H1 (cell line): ENCODE data around the gene ATG2B. TPM values are rescaled to one million over a fixed set of nuclear protein-coding genes. Genes with fewer than 3 reads are reported as not detected.

ENCODE experiments used
- CTCF ChIA-PET: fragments of 300-600 bp; sonication (Branson Sonifier 250); formaldehyde crosslinking; loops from one replicate; lab custom pipeline; 2021; ENCODE audit not compliant: partially characterized antibody; lab: Charles Lee
- POLR2A ChIA-PET: fragments of 300-600 bp; sonication (Branson Sonifier 250); formaldehyde crosslinking; loops from one replicate; lab custom pipeline; 2021; ENCODE audit warnings: inconsistent platforms; ENCODE audit not compliant: partially characterized antibody; lab: Charles Lee
- DNase-seq, 2 experiments: peaks; one replicate each; pipeline versions ENCODE4 v3.0.0 to v3.0.0-alpha.2; 2010 to 2022; ENCODE audit warnings: low spot score in 2 of 2, low read depth in 1 of 2, mixed read lengths in 1 of 2
- FAIRE-seq: peaks from 2 replicates; lab custom pipeline; 2011; peaks lifted over from hg19 to GRCh38; lab: Jason Lieb, UNC
- H2AFZ ChIP-seq: 2 replicates; pipeline ENCODE4 v1.8.1; 2012; ENCODE audit warnings: low read length, inconsistent platforms
- H2AK5ac ChIP-seq: 2 replicates; pipeline ENCODE4 v1.6.1; 2013; ENCODE audit warnings: low read depth, low read length
- H2BK120ac ChIP-seq: replicated peaks from 2 replicates; pipeline ENCODE3; 2013; ENCODE audit warnings: low read depth, low read length, inconsistent platforms
- H2BK12ac ChIP-seq: 2 replicates; pipeline ENCODE4 v1.6.1; 2013; ENCODE audit warnings: low read depth, low read length
- H2BK15ac ChIP-seq: 2 replicates; pipeline ENCODE4 v1.6.1; 2013; ENCODE audit warnings: low read length
- H2BK20ac ChIP-seq: 2 replicates; pipeline ENCODE4 v1.6.1; 2013; ENCODE audit warnings: low read length
- H2BK5ac ChIP-seq: 2 replicates; pipeline ENCODE4 v1.6.1; 2013; ENCODE audit warnings: low read depth, low read length
- H3K14ac ChIP-seq: 2 replicates; pipeline ENCODE4 v1.6.1; 2013; ENCODE audit warnings: inconsistent platforms; ENCODE audit not compliant: insufficient read length
- H3K18ac ChIP-seq: 2 replicates; pipeline ENCODE4 v1.6.1; 2013; ENCODE audit warnings: low read length; ENCODE audit errors: extremely low read depth
- H3K23ac ChIP-seq: 2 replicates; pipeline ENCODE4 v1.6.1; 2013; ENCODE audit warnings: inconsistent platforms; ENCODE audit not compliant: insufficient read length
- H3K23me2 ChIP-seq: 2 replicates; pipeline ENCODE4 v1.6.1; 2013; ENCODE audit warnings: low read depth, low read length
- H3K27ac ChIP-seq: 2 replicates; pipeline ENCODE4 v1.6.1; 2011; ENCODE audit warnings: low read depth, low read length, inconsistent platforms
- H3K27me3 ChIP-seq, 4 experiments: replicated peaks in 1 of 4; 1 replicate in 1 of 4; 2 replicates in 3 of 4; pipeline versions ENCODE4 v1.6.1 to v1.8.1; 2011 to 2013; ENCODE audit warnings: low read length in 3 of 4, mild to moderate bottlenecking in 3 of 4, inconsistent platforms in 2 of 4, mixed read lengths in 2 of 4, moderate library complexity in 1 of 4; ENCODE audit not compliant: control insufficient read depth in 3 of 4, insufficient read depth in 3 of 4; ENCODE audit errors: extremely low read depth in 1 of 4
- H3K36me3 ChIP-seq, 4 experiments: 2 replicates each; pipeline versions ENCODE4 v1.6.1 to v1.8.1; 2011 to 2013; ENCODE audit warnings: mild to moderate bottlenecking in 4 of 4, low read length in 3 of 4, moderate library complexity in 2 of 4, control low read depth in 1 of 4, inconsistent platforms in 1 of 4; ENCODE audit not compliant: insufficient read depth in 4 of 4, control insufficient read depth in 2 of 4
- H3K4ac ChIP-seq: replicated peaks from 2 replicates; pipeline ENCODE3; 2013; ENCODE audit warnings: low read length, low read depth, mixed read lengths, inconsistent platforms; ENCODE audit not compliant: insufficient read length
- H3K4me1 ChIP-seq, 4 experiments: replicated peaks in 1 of 4; 1 replicate in 1 of 4; 2 replicates in 3 of 4; pipeline versions ENCODE4 v1.6.1 to v1.8.1; 2011 to 2013; ENCODE audit warnings: low read length in 3 of 4, inconsistent platforms in 2 of 4, mixed read lengths in 1 of 4; ENCODE audit not compliant: insufficient read depth in 4 of 4, control insufficient read depth in 3 of 4
- H3K4me2 ChIP-seq, 2 experiments: 2 replicates each; pipeline versions ENCODE4 v1.6.1 to v1.8.1; 2011 to 2013; ENCODE audit warnings: low read depth in 2 of 2, low read length in 2 of 2, control low read depth in 1 of 2, inconsistent platforms in 1 of 2, mild to moderate bottlenecking in 1 of 2; ENCODE audit not compliant: insufficient read depth in 1 of 2
- H3K4me3 ChIP-seq, 4 experiments: fragments of 200-600, 300-600 bp in 1 of 4; sonication (generic), shearing (Covaris generic), sonication (Bioruptor Twin) in 1 of 4; 2 replicates each; pipeline versions ENCODE4 v1.5.1 to v1.8.1; 2011 to 2016; ENCODE audit warnings: low read length in 4 of 4, low read depth in 3 of 4, control low read depth in 2 of 4, inconsistent platforms in 2 of 4, mild to moderate bottlenecking in 2 of 4, mixed read lengths in 1 of 4, moderate library complexity in 1 of 4; ENCODE audit not compliant: insufficient read depth in 2 of 4; ENCODE audit errors: extremely low read depth in 1 of 4
- H3K56ac ChIP-seq: replicated peaks from 2 replicates; pipeline ENCODE3; 2013; ENCODE audit warnings: low read depth, mild to moderate bottlenecking, mixed read lengths, low read length, inconsistent platforms; ENCODE audit not compliant: insufficient read length
- H3K79me1 ChIP-seq: 2 replicates; pipeline ENCODE4 v1.6.1; 2013; ENCODE audit warnings: low read depth, low read length, control low read depth
- H3K79me2 ChIP-seq, 2 experiments: 2 replicates each; pipeline versions ENCODE4 v1.6.1 to v1.8.1; 2012 to 2013; ENCODE audit warnings: low read length in 2 of 2, mild to moderate bottlenecking in 2 of 2, inconsistent platforms in 1 of 2; ENCODE audit not compliant: insufficient read depth in 2 of 2, control insufficient read depth in 1 of 2
- H3K9ac ChIP-seq, 4 experiments: replicated peaks in 1 of 4; 1 replicate in 1 of 4; 2 replicates in 3 of 4; pipeline versions ENCODE4 v1.6.1 to v1.8.1; 2011 to 2013; ENCODE audit warnings: low read depth in 3 of 4, low read length in 3 of 4, control low read depth in 2 of 4, mild to moderate bottlenecking in 2 of 4, moderate library complexity in 2 of 4, inconsistent platforms in 1 of 4; ENCODE audit errors: extremely low read depth in 1 of 4
- H3K9me3 ChIP-seq, 2 experiments: 2 replicates each; pipeline versions ENCODE4 v1.6.1 to v1.8.1; 2012 to 2013; ENCODE audit warnings: mild to moderate bottlenecking in 2 of 2, moderate library complexity in 2 of 2, control low read depth in 1 of 2, inconsistent platforms in 1 of 2, low read depth in 1 of 2, low read length in 1 of 2, mixed read lengths in 1 of 2; ENCODE audit not compliant: insufficient read depth in 2 of 2
- H4K20me1 ChIP-seq, 2 experiments: replicated peaks in 1 of 2; 2 replicates each; pipeline versions ENCODE3 to v1.8.1; 2011 to 2013; ENCODE audit warnings: inconsistent platforms in 2 of 2, low read length in 2 of 2, mild to moderate bottlenecking in 1 of 2; ENCODE audit not compliant: insufficient read depth in 2 of 2, control insufficient read depth in 1 of 2
- H4K5ac ChIP-seq: 2 replicates; pipeline ENCODE4 v1.6.1; 2013; ENCODE audit warnings: low read length, low read depth, mixed read lengths, inconsistent platforms; ENCODE audit not compliant: insufficient read length
- H4K8ac ChIP-seq: 2 replicates; pipeline ENCODE4 v1.8.0; 2013; ENCODE audit warnings: mild to moderate bottlenecking, moderate library complexity, low read length, inconsistent platforms; ENCODE audit not compliant: insufficient read depth; ENCODE audit errors: extremely low read depth
- H4K91ac ChIP-seq: replicated peaks from 2 replicates; pipeline ENCODE3; 2013; ENCODE audit warnings: low read length, mixed read lengths, inconsistent platforms; ENCODE audit not compliant: insufficient read length
- BRCA1 ChIP-seq: IDR thresholded peaks from 2 replicates; pipeline ENCODE4 v1.6.1; 2012; ENCODE audit warnings: low read depth, low read length, improper control_type of control experiment
- CBX5 ChIP-seq: fragments of 300-800, 300-1000 bp; sonication (generic); IDR thresholded peaks from 2 replicates; pipeline ENCODE4 v1.7.1; 2016; ENCODE audit warnings: antibody characterized with exemption, low read length, low read depth
- JUND ChIP-seq: IDR thresholded peaks from 2 replicates; pipeline ENCODE4 v1.6.1; 2011; ENCODE audit warnings: mild to moderate bottlenecking, improper control_type of control experiment, low read length
- KDM5A ChIP-seq: fragments of 200-600 bp; IDR thresholded peaks from 2 replicates; pipeline ENCODE4 v1.7.1; 2012; ENCODE audit warnings: mild to moderate bottlenecking, low read length, inconsistent platforms, mixed read lengths
- PHF8 ChIP-seq: fragments of 200-600 bp; sonication (generic); conservative IDR thresholded peaks from 2 replicates; pipeline ENCODE4 v1.7.1; 2012; ENCODE audit warnings: low read depth, mild to moderate bottlenecking, inconsistent platforms, low read length, moderate library complexity
- SP1 ChIP-seq: IDR thresholded peaks from 2 replicates; pipeline ENCODE4 v1.6.1; 2011; ENCODE audit warnings: low read depth, low read length
- WGBS, 2 experiments: shearing (Covaris generic) in 1 of 2; methylation state at CpG; one replicate each; pipeline versions ENCODE4 v1.1.6 to v1.1.7; 2013 to 2015; ENCODE audit warnings: low lambda C conversion rate in 2 of 2, mixed read lengths in 2 of 2, inconsistent platforms in 1 of 2, low coverage in 1 of 2, missing lambda C conversion rate in 1 of 2; ENCODE audit not compliant: insufficient replicate concordance in 2 of 2, insufficient coverage in 1 of 2, insufficient read length in 1 of 2; ENCODE audit errors: extremely low coverage in 1 of 2, missing lambda C conversion rate in 1 of 2; 5-methylcytosine and 5-hydroxymethylcytosine counted together
- polyA plus RNA-seq, 7 experiments: library from polyadenylated mRNA; depleted of rRNA in 3 of 7; stranded (reverse) in 5 of 7; unstranded in 2 of 7; fragments of >200 nt in 5 of 7; fragments of 200-250 nt in 2 of 7; gene quantifications; 1 replicate in 5 of 7; 2 replicates in 1 of 7; 4 replicates in 1 of 7; pipeline versions ENCODE4 v1.2.1 to v1.2.3, GENCODE V29; 2011 to 2013; ENCODE audit warnings: missing spikeins in 2 of 7, mixed read lengths in 2 of 7
- total RNA-seq: library from RNA; stranded (reverse); fragmentation: NEBNext Ultra II Directional; extraction: Animal tissue kit (Norgen Biotek cat#: 25700); gene quantifications from 2 replicates; pipeline ENCODE4 v1.2.1, GENCODE V29; 2021
- TF ChIP-seq, protein P1 (sequence below): IDR thresholded peaks from 2 replicates; pipeline ENCODE4 v1.6.1; 2012; ENCODE audit warnings: inconsistent platforms

ATG2B gene
- total and polyA plus RNA-seq, 2 of the 8 experiments (the other 6 are each of a cell fraction or from before 2014, with no cell fraction given), result 4.6 to 14.4 TPM

DNA sequence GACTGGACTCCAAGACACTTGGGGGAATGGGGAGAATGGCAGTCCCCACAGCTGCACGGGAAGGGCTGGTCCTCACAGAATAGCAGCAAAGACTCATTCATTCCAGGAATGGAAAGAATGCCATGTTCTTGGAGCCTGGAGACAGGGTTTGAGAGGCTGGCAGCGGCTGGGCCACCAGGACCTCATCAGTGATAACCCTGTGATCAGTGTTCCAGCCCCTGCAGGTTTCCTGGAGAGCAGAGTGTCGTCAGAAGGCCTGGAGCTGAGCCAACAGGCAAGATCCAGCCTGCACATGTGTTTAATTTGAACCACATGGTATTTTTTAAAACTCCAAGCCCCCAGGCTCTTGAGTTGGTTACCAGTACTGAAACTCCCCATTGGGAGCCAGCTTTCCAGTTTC lies 95.8 kb downstream of the ATG2B start:
- no peak for DNase-seq
- no peak overlapping the region for H4K5ac ChIP-seq
- no peak overlapping the region for H2BK5ac ChIP-seq
- no peak overlapping the region for H2AK5ac ChIP-seq
- no peak overlapping the region for H3K23ac ChIP-seq
- H3K4me1 ChIP-seq, result no peaks in the 10 kb centered on the region
- H3K56ac ChIP-seq, result no peak overlapping the region
- no peak overlapping the region for H3K9ac ChIP-seq
- no peak overlapping the region for H2AFZ ChIP-seq
- H3K36me3 ChIP-seq, result no peaks in the 10 kb centered on the region
- H3K27ac ChIP-seq, result no peak overlapping the region
- H3K4me2 ChIP-seq, result no peak overlapping the region
- 0 out of 4 replicates have a peak, but pooled peaks cover 0 to 4% of the 10 kb centered on the region in 2 experiments for H3K9me3 ChIP-seq
- TF ChIP-seq CBX5 (no peak), BRCA1 (no peak), JUND (no peak), SP1 (no peak), PHF8 (no peak), KDM5A (no peak)
- TF ChIP-seq, protein P1, sequence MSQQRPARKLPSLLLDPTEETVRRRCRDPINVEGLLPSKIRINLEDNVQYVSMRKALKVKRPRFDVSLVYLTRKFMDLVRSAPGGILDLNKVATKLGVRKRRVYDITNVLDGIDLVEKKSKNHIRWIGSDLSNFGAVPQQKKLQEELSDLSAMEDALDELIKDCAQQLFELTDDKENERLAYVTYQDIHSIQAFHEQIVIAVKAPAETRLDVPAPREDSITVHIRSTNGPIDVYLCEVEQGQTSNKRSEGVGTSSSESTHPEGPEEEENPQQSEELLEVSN, result no peak
- H2BK20ac ChIP-seq, result no peak overlapping the region
- no peak for FAIRE-seq
- no peak overlapping the region for H3K4ac ChIP-seq
- ChIA-PET CTCF (interaction anchor here (1.2 kb wide), 1 partner anchor 166 kb away, joined by 3 read pairs; no protein-coding TSS in a partner anchor), POLR2A (no interaction called here)
- 78% methylated on average over 3 of the region's 3 CpGs; no CpG with 5 or more reads in 1 of the 2 experiments for WGBS, 2 experiments
- no peak overlapping the region for H4K91ac ChIP-seq
- H2BK15ac ChIP-seq, result no peak overlapping the region
- H3K23me2 ChIP-seq, result no peaks in the 10 kb centered on the region
- no peaks in the 10 kb centered on the region for H3K27me3 ChIP-seq
- H4K20me1 ChIP-seq, result no peaks in the 10 kb centered on the region
- no peak overlapping the region for H2BK12ac ChIP-seq
- no peak overlapping the region for H4K8ac ChIP-seq
- H3K79me1 ChIP-seq, result no peaks in the 10 kb centered on the region
- H3K4me3 ChIP-seq, result no peak overlapping the region
- H3K79me2 ChIP-seq, result no peaks in the 10 kb centered on the region
- H3K18ac ChIP-seq, result no peak overlapping the region
- H2BK120ac ChIP-seq, result no peak overlapping the region
- no peak overlapping the region for H3K14ac ChIP-seq
